Ishikawa (cell line): ENCODE results near the gene ZNF292.

Experiments
- CEBPB ChIP-seq: IDR thresholded peaks from 2 replicates; pipeline ENCODE4 v1.6.1; 2012
- EP300 ChIP-seq: IDR thresholded peaks from 2 replicates; pipeline ENCODE4 v1.6.1; 2012; ENCODE audit warnings: borderline replicate concordance
- TAF1 ChIP-seq: IDR thresholded peaks from 2 replicates; pipeline ENCODE4 v1.6.1; 2012; ENCODE audit warnings: low read depth, mild to moderate bottlenecking
- TCF12 ChIP-seq: IDR thresholded peaks from 2 replicates; pipeline ENCODE4 v1.6.1; 2012; ENCODE audit warnings: low read depth
- TEAD4 ChIP-seq: IDR thresholded peaks from 2 replicates; pipeline ENCODE4 v1.6.1; 2012
- YY1 ChIP-seq: IDR thresholded peaks from 2 replicates; pipeline ENCODE4 v1.6.1; 2012; ENCODE audit warnings: low read depth
- TF ChIP-seq, protein P1 (sequence below): IDR thresholded peaks from 2 replicates; pipeline ENCODE4 v1.6.1; 2012; ENCODE audit warnings: low read depth, mild to moderate bottlenecking
- TF ChIP-seq, protein P2 (sequence below): IDR thresholded peaks from 2 replicates; pipeline ENCODE4 v1.6.1; 2012

- TF ChIP-seq, protein P1, sequence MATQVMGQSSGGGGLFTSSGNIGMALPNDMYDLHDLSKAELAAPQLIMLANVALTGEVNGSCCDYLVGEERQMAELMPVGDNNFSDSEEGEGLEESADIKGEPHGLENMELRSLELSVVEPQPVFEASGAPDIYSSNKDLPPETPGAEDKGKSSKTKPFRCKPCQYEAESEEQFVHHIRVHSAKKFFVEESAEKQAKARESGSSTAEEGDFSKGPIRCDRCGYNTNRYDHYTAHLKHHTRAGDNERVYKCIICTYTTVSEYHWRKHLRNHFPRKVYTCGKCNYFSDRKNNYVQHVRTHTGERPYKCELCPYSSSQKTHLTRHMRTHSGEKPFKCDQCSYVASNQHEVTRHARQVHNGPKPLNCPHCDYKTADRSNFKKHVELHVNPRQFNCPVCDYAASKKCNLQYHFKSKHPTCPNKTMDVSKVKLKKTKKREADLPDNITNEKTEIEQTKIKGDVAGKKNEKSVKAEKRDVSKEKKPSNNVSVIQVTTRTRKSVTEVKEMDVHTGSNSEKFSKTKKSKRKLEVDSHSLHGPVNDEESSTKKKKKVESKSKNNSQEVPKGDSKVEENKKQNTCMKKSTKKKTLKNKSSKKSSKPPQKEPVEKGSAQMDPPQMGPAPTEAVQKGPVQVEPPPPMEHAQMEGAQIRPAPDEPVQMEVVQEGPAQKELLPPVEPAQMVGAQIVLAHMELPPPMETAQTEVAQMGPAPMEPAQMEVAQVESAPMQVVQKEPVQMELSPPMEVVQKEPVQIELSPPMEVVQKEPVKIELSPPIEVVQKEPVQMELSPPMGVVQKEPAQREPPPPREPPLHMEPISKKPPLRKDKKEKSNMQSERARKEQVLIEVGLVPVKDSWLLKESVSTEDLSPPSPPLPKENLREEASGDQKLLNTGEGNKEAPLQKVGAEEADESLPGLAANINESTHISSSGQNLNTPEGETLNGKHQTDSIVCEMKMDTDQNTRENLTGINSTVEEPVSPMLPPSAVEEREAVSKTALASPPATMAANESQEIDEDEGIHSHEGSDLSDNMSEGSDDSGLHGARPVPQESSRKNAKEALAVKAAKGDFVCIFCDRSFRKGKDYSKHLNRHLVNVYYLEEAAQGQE, result no peak
- TF ChIP-seq TCF12, result no peak
- TF ChIP-seq EP300, result no peak
- TF ChIP-seq, protein P2, sequence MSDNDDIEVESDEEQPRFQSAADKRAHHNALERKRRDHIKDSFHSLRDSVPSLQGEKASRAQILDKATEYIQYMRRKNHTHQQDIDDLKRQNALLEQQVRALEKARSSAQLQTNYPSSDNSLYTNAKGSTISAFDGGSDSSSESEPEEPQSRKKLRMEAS, result no peak
- TF ChIP-seq YY1, result no peak
- no peak for TF ChIP-seq CEBPB
- TF ChIP-seq TEAD4, result no peak
- TF ChIP-seq TAF1, result no peak
These were observed 85.9 kb downstream of the ZNF292 start for GRCh38 chr6:87241304-87241703.
